ENCODE results near the gene UCKL1.

Gene UCKL1

DNA sequence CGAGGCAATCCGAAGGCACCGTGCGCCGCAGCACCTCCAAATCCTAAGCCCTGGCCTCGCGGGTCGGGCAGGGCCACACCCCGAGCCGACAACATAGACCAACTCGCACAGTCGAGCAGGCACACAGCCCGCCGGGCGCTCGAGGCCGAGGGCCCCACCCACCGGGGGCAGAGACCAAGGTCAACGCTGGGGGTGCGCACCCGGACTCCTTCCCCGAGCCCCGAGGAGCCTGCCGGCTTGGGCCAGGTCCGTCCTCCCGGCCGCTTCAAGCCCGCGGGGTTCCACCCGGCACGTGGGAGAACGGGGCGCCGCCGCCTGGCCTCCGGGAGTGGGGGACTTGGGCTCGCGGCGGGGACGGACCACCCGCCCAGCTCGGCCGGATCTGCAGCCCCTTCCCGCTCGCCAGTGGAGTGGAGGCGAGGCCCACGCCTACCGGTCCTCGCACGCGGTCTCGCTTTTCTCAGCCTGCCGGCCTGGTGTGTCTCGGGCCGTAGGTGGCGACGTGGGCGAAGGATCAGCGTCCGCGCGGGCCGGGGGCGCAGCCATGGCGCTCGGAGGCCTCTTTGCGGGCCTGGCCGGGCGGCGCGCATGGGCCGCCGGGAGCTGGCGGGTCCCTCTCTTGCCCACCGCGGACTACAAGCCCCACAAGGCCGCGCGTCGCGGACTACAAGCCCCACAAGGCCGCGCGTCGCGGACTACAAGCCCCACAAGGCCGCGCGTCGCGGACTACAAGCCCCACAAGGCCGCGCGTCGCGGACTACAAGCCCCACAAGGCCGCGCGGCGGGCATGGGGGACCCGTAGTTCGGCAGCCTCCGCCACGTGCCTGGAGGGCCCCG lies at the start of gene UCKL1:
TSS of gene UCKL1 (minus strand) at position 590 of the 837 bp plus-strand sequence. CDS start at position 546, 44 bp downstream.
- TF ChIP-seq, protein P1, sequence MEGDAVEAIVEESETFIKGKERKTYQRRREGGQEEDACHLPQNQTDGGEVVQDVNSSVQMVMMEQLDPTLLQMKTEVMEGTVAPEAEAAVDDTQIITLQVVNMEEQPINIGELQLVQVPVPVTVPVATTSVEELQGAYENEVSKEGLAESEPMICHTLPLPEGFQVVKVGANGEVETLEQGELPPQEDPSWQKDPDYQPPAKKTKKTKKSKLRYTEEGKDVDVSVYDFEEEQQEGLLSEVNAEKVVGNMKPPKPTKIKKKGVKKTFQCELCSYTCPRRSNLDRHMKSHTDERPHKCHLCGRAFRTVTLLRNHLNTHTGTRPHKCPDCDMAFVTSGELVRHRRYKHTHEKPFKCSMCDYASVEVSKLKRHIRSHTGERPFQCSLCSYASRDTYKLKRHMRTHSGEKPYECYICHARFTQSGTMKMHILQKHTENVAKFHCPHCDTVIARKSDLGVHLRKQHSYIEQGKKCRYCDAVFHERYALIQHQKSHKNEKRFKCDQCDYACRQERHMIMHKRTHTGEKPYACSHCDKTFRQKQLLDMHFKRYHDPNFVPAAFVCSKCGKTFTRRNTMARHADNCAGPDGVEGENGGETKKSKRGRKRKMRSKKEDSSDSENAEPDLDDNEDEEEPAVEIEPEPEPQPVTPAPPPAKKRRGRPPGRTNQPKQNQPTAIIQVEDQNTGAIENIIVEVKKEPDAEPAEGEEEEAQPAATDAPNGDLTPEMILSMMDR (IDR thresholded peaks at IDR 0.05; ENCODE audit: low read depth, low read length), result no peak
- peak within 1 kb of the TSS; percentile 92 for H3K4me3 ChIP-seq (ENCODE audit: low read depth, low read length)

DNA sequence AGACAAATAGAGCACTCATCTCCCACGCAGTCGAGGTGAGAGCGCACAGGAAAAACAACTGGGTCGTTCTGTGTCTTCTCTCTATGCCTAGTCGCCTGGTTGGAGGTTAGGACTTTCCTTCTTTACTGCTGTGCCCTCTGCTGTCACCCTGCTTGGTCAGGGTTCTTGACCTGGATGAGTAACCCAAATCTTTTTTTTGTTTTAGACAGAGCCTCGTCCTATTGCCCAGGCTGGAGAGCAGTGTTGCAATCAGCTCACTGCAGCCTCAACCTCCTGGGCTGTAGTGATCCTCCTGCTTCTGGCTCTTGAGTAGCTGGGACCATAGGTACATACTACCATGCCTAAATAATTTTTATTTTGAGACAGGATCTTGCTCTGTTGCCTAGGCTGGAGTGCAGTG lies 49.2 kb upstream of the UCKL1 start:
- TF ChIP-seq, protein P1 (IDR thresholded peaks at IDR 0.05; ENCODE audit: low read depth, low read length), result no peak
- no peak overlapping the region for H3K4me3 ChIP-seq (ENCODE audit: low read depth, low read length)

DNA sequence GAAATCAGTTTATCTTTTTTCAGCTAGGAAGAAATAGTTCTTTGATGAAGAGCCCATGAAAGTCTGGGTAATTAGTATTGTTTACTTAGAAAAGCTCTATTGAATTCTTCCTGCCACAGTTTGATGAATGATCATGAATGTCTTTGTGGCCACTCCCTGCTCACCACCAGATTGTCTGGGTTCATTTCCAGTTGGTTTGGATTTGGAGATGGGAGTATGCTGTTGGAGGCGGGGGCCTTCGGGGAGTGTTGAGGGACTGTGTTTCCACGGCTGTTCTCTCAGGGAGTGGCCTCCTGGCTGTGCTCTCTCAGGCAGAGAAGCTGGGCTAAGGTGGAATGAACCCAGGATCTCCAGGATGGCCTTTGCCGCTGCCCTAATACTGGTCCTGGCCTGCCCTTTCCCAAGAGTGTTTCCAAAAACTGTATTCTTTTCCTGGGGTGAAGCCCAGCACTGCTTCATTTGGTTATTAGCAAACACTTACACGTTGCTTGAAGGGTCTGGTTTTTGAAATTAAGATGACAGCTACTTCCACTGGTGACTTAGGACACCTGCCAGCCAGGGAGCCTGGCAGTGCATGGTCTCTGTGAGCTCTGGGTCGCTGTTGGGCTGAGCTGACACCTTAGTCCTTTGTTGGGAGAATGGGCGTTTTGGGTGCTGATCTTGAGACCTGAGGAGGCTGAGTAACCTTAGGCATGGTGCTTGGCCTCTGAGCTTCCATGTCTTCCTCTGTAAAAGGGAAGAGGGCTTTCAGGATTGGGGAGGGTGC lies 47.9 kb upstream of the UCKL1 start:
- H3K4me3 ChIP-seq (ENCODE audit: low read depth, low read length), result no peak overlapping the region
- TF ChIP-seq, protein P1 (IDR thresholded peaks at IDR 0.05; ENCODE audit: low read depth, low read length), result no peak

DNA sequence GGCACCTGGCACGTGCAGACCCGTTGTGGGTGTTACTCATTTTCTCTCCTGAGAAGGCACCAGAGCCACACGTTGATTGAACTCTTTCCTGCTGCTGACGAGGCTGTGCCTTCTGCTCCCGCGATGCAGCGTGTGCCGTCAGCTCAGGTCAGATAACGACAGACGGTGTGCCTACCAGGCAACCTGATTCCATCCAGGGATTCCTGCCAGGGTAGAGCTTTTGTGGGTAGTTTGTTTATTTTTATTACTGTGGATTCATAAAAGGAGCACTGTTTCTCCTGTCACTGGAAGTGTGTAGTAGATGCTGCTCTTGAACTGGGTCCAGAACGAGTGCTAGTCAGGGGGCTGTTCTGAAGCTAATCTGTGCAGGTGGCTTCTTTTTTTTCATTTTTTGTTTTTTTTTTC lies 45.4 kb upstream of the UCKL1 start:
- TF ChIP-seq, protein P1 (IDR thresholded peaks at IDR 0.05; ENCODE audit: low read depth, low read length), result no peak
- H3K4me3 ChIP-seq (ENCODE audit: low read depth, low read length), result no peak overlapping the region

DNA sequence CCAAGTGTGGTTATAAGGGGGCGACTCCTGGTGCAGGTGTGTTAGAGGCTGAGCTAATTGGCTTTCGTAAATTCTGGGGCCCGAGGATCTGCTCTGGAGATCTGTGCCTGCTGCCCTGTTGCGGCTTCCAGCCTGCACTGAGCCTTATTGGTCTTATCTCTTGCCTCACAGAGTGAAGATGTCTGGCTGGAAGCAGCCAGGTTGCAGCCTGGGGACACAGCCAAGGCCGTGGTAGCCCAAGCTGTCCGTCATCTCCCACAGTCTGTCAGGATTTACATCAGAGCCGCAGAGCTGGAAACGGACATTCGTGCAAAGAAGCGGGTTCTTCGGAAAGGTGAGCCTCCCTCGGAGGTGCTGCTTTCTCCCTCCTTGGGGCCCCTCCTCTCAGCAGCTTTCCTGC lies 44.7 kb upstream of the UCKL1 start:
- H3K4me3 ChIP-seq (ENCODE audit: low read depth, low read length), result no peak overlapping the region
- TF ChIP-seq, protein P1 (IDR thresholded peaks at IDR 0.05; ENCODE audit: low read depth, low read length), result no peak

DNA sequence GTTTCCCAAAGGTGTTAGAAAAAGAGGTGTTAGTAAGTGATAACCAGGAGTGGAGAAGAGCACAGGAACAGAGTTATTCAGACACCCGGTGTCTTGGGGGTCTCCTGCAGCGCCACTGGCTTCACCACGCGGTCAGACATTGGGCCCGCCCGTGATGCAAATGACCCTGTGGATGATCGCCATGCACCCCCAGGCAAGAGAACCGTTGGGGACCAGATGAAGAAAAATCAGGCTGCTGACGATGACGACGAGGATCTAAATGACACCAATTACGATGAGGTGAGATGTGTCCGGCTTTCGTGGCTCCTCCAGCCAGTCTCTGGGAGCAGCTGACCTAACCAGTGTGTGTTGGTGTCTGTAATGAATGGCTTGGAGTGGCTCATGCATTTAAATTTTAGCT lies 26.7 kb upstream of the UCKL1 start:
- H3K4me3 ChIP-seq (ENCODE audit: low read depth, low read length), result no peak overlapping the region
- TF ChIP-seq, protein P1 (IDR thresholded peaks at IDR 0.05; ENCODE audit: low read depth, low read length), result no peak
